Endothelial cell of umbilical vein (primary cell): Measurements from ENCODE around the gene KXD1. TPM values are rescaled to one million over a fixed set of nuclear protein-coding genes. Genes with fewer than 3 reads are reported as not detected.

Experiments used
- BruUV-seq: library from RNA; stranded (reverse); fragments of 400-500 nt; replicated peaks from 2 replicates; lab custom pipeline; 2021; lab: Mats Ljungman, UMichigan
- CTCF ChIA-PET: fragments of 300-600, 350-600 bp; sonication (Branson Sonifier 250); formaldehyde crosslinking; loops from one replicate; lab custom pipeline; 2021; ENCODE audit warnings: antibody characterized with exemption, inconsistent platforms; lab: Charles Lee
- POLR2A ChIA-PET: fragments of 300-600, 350-600 bp; sonication (Branson Sonifier 250); formaldehyde crosslinking; loops from one replicate; lab custom pipeline; 2021; ENCODE audit warnings: antibody characterized with exemption, inconsistent platforms; lab: Charles Lee
- DNase-seq: peaks from one replicate; pipeline ENCODE4 v3.0.0-alpha.2; 2011; ENCODE audit warnings: low read depth, low spot score
- FAIRE-seq: peaks from 2 replicates; lab custom pipeline; 2011; peaks lifted over from hg19 to GRCh38; lab: Jason Lieb, UNC
- H2AFZ ChIP-seq: 2 replicates; pipeline ENCODE4 v1.6.0; 2012; ENCODE audit warnings: low read depth, low read length, control low read depth, inconsistent platforms
- H3K27ac ChIP-seq: 2 replicates; pipeline ENCODE4 v1.5.1; 2011; ENCODE audit warnings: low read depth, mild to moderate bottlenecking, control low read depth, low read length, moderate library complexity; ENCODE audit not compliant: insufficient read depth
- H3K27me3 ChIP-seq, 2 experiments: 2 replicates each; pipeline versions ENCODE4 v1.6.0 to v1.6.1; 2011; ENCODE audit warnings: low read length in 2 of 2, mixed read lengths in 1 of 2; ENCODE audit not compliant: control insufficient read depth in 2 of 2, insufficient read depth in 2 of 2
- H3K36me3 ChIP-seq, 2 experiments: 2 replicates in 1 of 2; 3 replicates in 1 of 2; pipeline ENCODE4 v1.5.1; 2011; ENCODE audit warnings: low read length in 2 of 2, mild to moderate bottlenecking in 1 of 2, moderate library complexity in 1 of 2; ENCODE audit not compliant: control insufficient read depth in 2 of 2, insufficient read depth in 2 of 2; ENCODE audit errors: extremely low read depth in 1 of 2
- H3K4me1 ChIP-seq: 3 replicates; pipeline ENCODE4 v1.5.1; 2011; ENCODE audit warnings: mild to moderate bottlenecking, low read length; ENCODE audit not compliant: control insufficient read depth, insufficient read depth; ENCODE audit errors: extremely low read depth
- H3K4me2 ChIP-seq: 2 replicates; pipeline ENCODE4 v1.6.1; 2011; ENCODE audit warnings: low read length, control low read depth, mixed read lengths; ENCODE audit not compliant: insufficient read depth
- H3K4me3 ChIP-seq, 3 experiments: fragments of 200-600 bp in 1 of 3; sonication (generic), shearing (Covaris generic) in 1 of 3; replicated peaks in 1 of 3; 2 replicates each; pipeline ENCODE4 v1.5.1; 2011 to 2016; ENCODE audit warnings: control low read depth in 3 of 3, low read length in 3 of 3, mild to moderate bottlenecking in 2 of 3, inconsistent platforms in 1 of 3, low read depth in 1 of 3, moderate library complexity in 1 of 3; ENCODE audit not compliant: insufficient read depth in 1 of 3
- H3K79me2 ChIP-seq: 2 replicates; pipeline ENCODE4 v1.6.0; 2012; ENCODE audit warnings: low read length, inconsistent platforms; ENCODE audit not compliant: control insufficient read depth, insufficient read depth
- H3K9ac ChIP-seq: replicated peaks from 2 replicates; pipeline ENCODE3; 2011; ENCODE audit warnings: low read length, control low read depth; ENCODE audit not compliant: insufficient read depth; ENCODE audit errors: extremely low read depth
- H3K9me1 ChIP-seq: replicated peaks from 3 replicates; pipeline ENCODE4 v1.6.0; 2011; ENCODE audit warnings: mild to moderate bottlenecking, low read length; ENCODE audit not compliant: control insufficient read depth, insufficient read depth; ENCODE audit errors: extremely low read depth
- H3K9me3 ChIP-seq: replicated peaks from 2 replicates; pipeline ENCODE4 v1.5.1; 2012; ENCODE audit warnings: low read length, inconsistent platforms; ENCODE audit not compliant: control insufficient read depth, insufficient read depth
- H4K20me1 ChIP-seq: replicated peaks from 2 replicates; pipeline ENCODE3; 2011; ENCODE audit warnings: mild to moderate bottlenecking, low read length; ENCODE audit not compliant: control insufficient read depth, insufficient read depth; ENCODE audit errors: extremely low read depth
- FOS ChIP-seq: IDR thresholded peaks from 2 replicates; pipeline ENCODE4 v1.6.1; 2011; ENCODE audit warnings: mild to moderate bottlenecking, low read length, moderate library complexity, borderline replicate concordance; ENCODE audit not compliant: insufficient read depth
- GATA2 ChIP-seq: IDR thresholded peaks from 2 replicates; pipeline ENCODE4 v1.7.0; 2011; ENCODE audit warnings: low read depth, mild to moderate bottlenecking, moderate library complexity, mixed read lengths, low read length; ENCODE audit not compliant: insufficient read length, insufficient read depth
- POLR2AphosphoS5 ChIP-seq: IDR thresholded peaks from 2 replicates; pipeline ENCODE4 v1.6.1; 2012; ENCODE audit warnings: low read depth, mild to moderate bottlenecking, control low read depth, low read length, moderate library complexity; ENCODE audit not compliant: insufficient read depth
- dilution Hi-C: fragments of 300-500 bp; cut with MboI; formaldehyde crosslinking; loops from one replicate; pipeline ENCODE4 v1.15.0; 2019; ENCODE audit warnings: low sequenced_read_pairs; ENCODE audit not compliant: extremely low pct_ligation_motif_present
- intact Hi-C: fragments of 100-400 bp; cut with micrococcal nuclease; formaldehyde crosslinking; loops from one replicate; pipeline ENCODE4 v1.10.0; 2022
- polyA plus RNA-seq, 4 experiments: library from polyadenylated mRNA; depleted of rRNA in 3 of 4; stranded (reverse) in 3 of 4; unstranded in 1 of 4; fragments of >200 nt; gene quantifications; 2 replicates each; pipeline versions ENCODE4 v1.2.1 to v1.2.3, GENCODE V29; 2011 to 2012; ENCODE audit warnings: missing spikeins in 1 of 4
- total RNA-seq: library from RNA; stranded (reverse); gene quantifications from 2 replicates; pipeline ENCODE4 v1.2.3, GENCODE V29; 2021
- TF ChIP-seq, protein P1 (sequence below), 2 donors: IDR thresholded peaks; 1 replicate in 1 of 2; 2 replicates in 1 of 2; pipeline ENCODE4 v1.5.1; 2011; ENCODE audit warnings: low read length in 2 of 2, mild to moderate bottlenecking in 2 of 2, moderate library complexity in 2 of 2, control low read depth in 1 of 2, inconsistent platforms in 1 of 2, low read depth in 1 of 2; ENCODE audit not compliant: insufficient read depth in 1 of 2; ENCODE audit errors: extremely low read depth in 1 of 2
- TF ChIP-seq, protein P2 (sequence below): IDR thresholded peaks from 2 replicates; pipeline ENCODE4 v1.6.1; 2011; ENCODE audit not compliant: insufficient read depth, insufficient read length

Gene KXD1
- total and polyA plus RNA-seq, 2 donors (not counting 3 experiments of a cell fraction or from before 2014, with no cell fraction given) = 134 to 186 TPM

DNA sequence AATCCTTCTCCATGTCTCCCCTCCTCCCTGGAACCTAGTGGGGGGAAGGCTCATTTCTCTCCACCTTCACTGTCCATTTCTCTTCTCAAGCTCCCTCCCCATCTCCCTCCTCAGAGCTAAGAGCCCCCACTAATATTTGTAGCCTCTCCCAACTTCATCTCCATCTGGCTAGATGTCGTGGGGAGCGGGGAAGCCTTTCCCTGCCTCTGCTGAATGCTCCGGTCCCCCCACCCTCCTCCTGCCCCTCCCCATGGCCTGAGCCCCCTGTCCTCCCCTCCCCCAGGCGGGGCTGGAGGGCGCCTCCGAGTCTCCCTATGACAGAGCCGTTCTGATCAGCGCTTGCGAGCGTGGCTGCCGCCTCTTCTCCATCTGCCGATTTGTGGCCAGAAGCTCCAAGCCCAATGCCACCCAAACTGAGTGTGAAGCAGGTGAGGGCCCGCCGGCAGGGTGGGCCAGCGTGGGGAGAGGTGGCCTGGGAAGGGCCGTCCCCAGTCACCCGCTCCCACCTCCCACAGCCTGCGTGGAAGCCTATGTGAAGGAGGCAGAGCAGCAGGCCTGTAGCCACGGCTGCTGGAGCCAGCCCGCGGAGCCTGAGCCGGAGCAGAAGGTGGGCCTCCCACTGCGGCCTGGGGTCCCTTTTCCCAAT, 56.0 kb downstream of the KXD1 start:
- no peak overlapping the region for H3K4me2 ChIP-seq
- H3K27ac ChIP-seq = no peak overlapping the region
- no peaks in the 10 kb centered on the region for H3K36me3 ChIP-seq
- peaks cover 16% of the 10 kb centered on the region for H3K4me1 ChIP-seq
- POLR2A ChIA-PET = no interaction called here
- CTCF ChIA-PET = interaction anchor here (1.7 kb wide), 1 partner anchor 20 kb away, joined by 4 read pairs; no protein-coding TSS in a partner anchor
- H3K9me1 ChIP-seq = no peaks in the 10 kb centered on the region
- no peak for FAIRE-seq
- BruUV-seq = no TSS peak
- DNase-seq = no peak
- dilution Hi-C loops = no loop called here
- H3K79me2 ChIP-seq = no peaks in the 10 kb centered on the region
- no peak overlapping the region for H2AFZ ChIP-seq
- no peaks in the 10 kb centered on the region for H4K20me1 ChIP-seq
- H3K4me3 ChIP-seq = no peak overlapping the region
- TF ChIP-seq POLR2AphosphoS5 (no peak), GATA2 (no peak), FOS (no peak)
- TF ChIP-seq, protein P1, sequence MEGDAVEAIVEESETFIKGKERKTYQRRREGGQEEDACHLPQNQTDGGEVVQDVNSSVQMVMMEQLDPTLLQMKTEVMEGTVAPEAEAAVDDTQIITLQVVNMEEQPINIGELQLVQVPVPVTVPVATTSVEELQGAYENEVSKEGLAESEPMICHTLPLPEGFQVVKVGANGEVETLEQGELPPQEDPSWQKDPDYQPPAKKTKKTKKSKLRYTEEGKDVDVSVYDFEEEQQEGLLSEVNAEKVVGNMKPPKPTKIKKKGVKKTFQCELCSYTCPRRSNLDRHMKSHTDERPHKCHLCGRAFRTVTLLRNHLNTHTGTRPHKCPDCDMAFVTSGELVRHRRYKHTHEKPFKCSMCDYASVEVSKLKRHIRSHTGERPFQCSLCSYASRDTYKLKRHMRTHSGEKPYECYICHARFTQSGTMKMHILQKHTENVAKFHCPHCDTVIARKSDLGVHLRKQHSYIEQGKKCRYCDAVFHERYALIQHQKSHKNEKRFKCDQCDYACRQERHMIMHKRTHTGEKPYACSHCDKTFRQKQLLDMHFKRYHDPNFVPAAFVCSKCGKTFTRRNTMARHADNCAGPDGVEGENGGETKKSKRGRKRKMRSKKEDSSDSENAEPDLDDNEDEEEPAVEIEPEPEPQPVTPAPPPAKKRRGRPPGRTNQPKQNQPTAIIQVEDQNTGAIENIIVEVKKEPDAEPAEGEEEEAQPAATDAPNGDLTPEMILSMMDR (IDR thresholded peaks at IDR 0.05; ENCODE audit: extremely low read depth in 1 of 2, insufficient read depth in 1 of 2, low read depth in 1 of 2, low read length in 2 of 2) = no peak
- TF ChIP-seq, protein P2, sequence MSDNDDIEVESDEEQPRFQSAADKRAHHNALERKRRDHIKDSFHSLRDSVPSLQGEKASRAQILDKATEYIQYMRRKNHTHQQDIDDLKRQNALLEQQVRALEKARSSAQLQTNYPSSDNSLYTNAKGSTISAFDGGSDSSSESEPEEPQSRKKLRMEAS = no peak
- intact Hi-C loops = no loop called here
- no peaks in the 10 kb centered on the region for H3K9me3 ChIP-seq
- peaks cover 50 to 57% of the 10 kb centered on the region in 2 experiments for H3K27me3 ChIP-seq
- H3K9ac ChIP-seq = no peak overlapping the region
